Uterus (tissue), 4 donors: ENCODE results near the gene ZNF530. TPM values are rescaled to one million over a fixed set of nuclear protein-coding genes. Genes with fewer than 3 reads are reported as not detected.

Experiments
- DNase-seq, 2 donors: peaks; one replicate each; pipeline ENCODE4 v3.0.0-alpha.2; 2019 to 2020
- H3K27ac ChIP-seq, 2 donors: fragments of 200-600 bp; sonication (generic); 1 replicate in 1 of 2; 2 replicates in 1 of 2; pipeline ENCODE4 v1.5.1; 2016 to 2018
- H3K27me3 ChIP-seq, 2 donors: fragments of 200-600 bp; sonication (generic); one replicate each; pipeline ENCODE4 v1.5.1; 2018 to 2019; ENCODE audit warnings: control low read depth in 1 of 2
- H3K36me3 ChIP-seq, 2 donors: fragments of 200-600 bp; sonication (generic); one replicate each; pipeline ENCODE4 v1.5.1; 2019; ENCODE audit warnings: control low read depth in 1 of 2
- H3K4me1 ChIP-seq, 2 donors: fragments of 200-600 bp; sonication (generic); one replicate each; pipeline ENCODE4 v1.5.1; 2018 to 2019; ENCODE audit warnings: control low read depth in 1 of 2
- H3K4me3 ChIP-seq, 2 donors: fragments of 200-600 bp; sonication (generic); 1 replicate in 1 of 2; 2 replicates in 1 of 2; pipeline ENCODE4 v1.5.1; 2018 to 2019; ENCODE audit warnings: mild to moderate bottlenecking in 1 of 2
- H3K9me3 ChIP-seq, 2 donors: fragments of 200-600 bp; sonication (generic); one replicate each; pipeline ENCODE4 v1.5.1; 2019; ENCODE audit warnings: control low read depth in 1 of 2
- CTCF ChIP-seq, 4 experiments: fragments of 200-600 bp in 2 of 4; fragments of 450-650 bp in 2 of 4; sonication (generic) in 2 of 4; IDR thresholded peaks; one replicate each; pipeline ENCODE4 v1.5.1; 2016 to 2019; ENCODE audit warnings: antibody characterized with exemption in 4 of 4, mild to moderate bottlenecking in 2 of 4, moderate library complexity in 1 of 4
- POLR2A ChIP-seq, 2 donors: fragments of 450-650 bp; IDR thresholded peaks; one replicate each; pipeline ENCODE4 v1.6.1; 2016; ENCODE audit warnings: antibody characterized with exemption in 2 of 2, mild to moderate bottlenecking in 1 of 2, moderate library complexity in 1 of 2
- intact Hi-C: fragments of 100-400 bp; cut with DNase I; formaldehyde crosslinking; loops from one replicate; pipeline ENCODE4 v1.15.1; 2023; ENCODE audit warnings: low total_unique reads
- total RNA-seq, 4 donors: library from RNA; depleted of rRNA in 3 of 4; stranded (reverse); fragments of >200 nt in 3 of 4; gene quantifications; one replicate each; pipeline versions ENCODE4 v1.1.0 to v1.2.4, GENCODE V29; 2014 to 2023
- donor health status: DM: yes; HTN: yes; CAD: no.

Gene ZNF530
- total RNA-seq, 4 donors from 2014 or later: 0.29 to 33.0 (median 4.7) TPM

GRCh38 chr19:57587529-57587928 is 12.2 kb upstream of the ZNF530 start:
- H3K27ac ChIP-seq: no peak overlapping the region
- H3K4me1 ChIP-seq: no peaks in the 10 kb centered on the region
- no peaks in the 10 kb centered on the region for H3K27me3 ChIP-seq
- peaks cover 0 to 65% of the 10 kb centered on the region in 2 donors for H3K9me3 ChIP-seq
- DNase-seq: no peak
- intact Hi-C loops: no loop called here
- H3K4me3 ChIP-seq: no peak overlapping the region
- TF ChIP-seq CTCF (IDR thresholded peaks at IDR 0.05) (no peak), POLR2A (IDR thresholded peaks at IDR 0.05) (no peak)
- H3K36me3 ChIP-seq: no peaks in the 10 kb centered on the region

- no peaks in the 10 kb centered on the region for H3K4me1 ChIP-seq
- intact Hi-C loops: no loop called here
- TF ChIP-seq CTCF (IDR thresholded peaks at IDR 0.05) (no peak), POLR2A (IDR thresholded peaks at IDR 0.05) (no peak)
- no peaks in the 10 kb centered on the region for H3K36me3 ChIP-seq
- H3K4me3 ChIP-seq: peak overlapping the region; percentile 57 to 60
- no peak overlapping the region for H3K27ac ChIP-seq
- no peak for DNase-seq
- H3K27me3 ChIP-seq: no peaks in the 10 kb centered on the region
- peaks cover 0 to 19% of the 10 kb centered on the region in 2 donors for H3K9me3 ChIP-seq
Measured at GRCh38 chr19:57599377-57599760, 316 bp upstream of the ZNF530 start.

- TF ChIP-seq POLR2A (IDR thresholded peaks at IDR 0.05) (no peak), CTCF (IDR thresholded peaks at IDR 0.05) (no peak)
- H3K4me1 ChIP-seq: no peaks in the 10 kb centered on the region
- H3K4me3 ChIP-seq: no peak overlapping the region
- no peaks in the 10 kb centered on the region for H3K27me3 ChIP-seq
- intact Hi-C loops: no loop called here
- no peaks in the 10 kb centered on the region for H3K36me3 ChIP-seq
- no peak overlapping the region for H3K27ac ChIP-seq
- DNase-seq: no peak
- H3K9me3 ChIP-seq: peaks cover 0 to 60% of the 10 kb centered on the region in 2 donors
Measured at GRCh38 chr19:57606931-57607330, 7.2 kb downstream of the ZNF530 start.

- DNase-seq: no peak
- Histone ChIP-seq H3K27me3 (no peaks in the 10 kb centered on the region), H3K4me1 (no peaks in the 10 kb centered on the region), H3K9me3 (peaks cover 0 to 43% of the 10 kb centered on the region in 2 donors), H3K36me3 (no peaks in the 10 kb centered on the region), H3K27ac (no peak overlapping the region), H3K4me3 (no peak overlapping the region)
- intact Hi-C loops: no loop called here
- no peak for TF ChIP-seq CTCF (IDR thresholded peaks at IDR 0.05)
- no peak for TF ChIP-seq POLR2A (IDR thresholded peaks at IDR 0.05)
Measured at GRCh38 chr19:57611113-57611512, 11.4 kb downstream of the ZNF530 start.

GRCh38 chr19:57613941-57614743 is 14.5 kb downstream of the ZNF530 start, which contains the start of gene ZNF134:
Gene ZNF134 (plus strand): TSS chr19:57614242. CDS start chr19:57619469, 5,227 bp downstream.
- Histone ChIP-seq H3K9me3 (peaks cover 0 to 54% of the 10 kb centered on the region in 2 donors), H3K27me3 (no peaks in the 10 kb centered on the region), H3K27ac (peak within 1 kb of the TSS; percentile 53 to 54), H3K4me3 (peak within 1 kb of the TSS; percentile 92 to 96), H3K36me3 (no peaks in the 10 kb centered on the region), H3K4me1 (no peaks in the 10 kb centered on the region)
- TF ChIP-seq CTCF (IDR thresholded peaks at IDR 0.05) (peak; percentile 7 to 29 (median 16)), POLR2A (IDR thresholded peaks at IDR 0.05) (no peak)
- intact Hi-C loops: no loop called here
- DNase-seq: peak; percentile 83 to 85
